Measurements from ENCODE around the gene DDX23. TPM values are rescaled to one million over a fixed set of nuclear protein-coding genes. Genes with fewer than 3 reads are reported as not detected.

DDX23 gene
- total RNA-seq, 1 experiment from 2014 or later: 98.1 TPM

DNA sequence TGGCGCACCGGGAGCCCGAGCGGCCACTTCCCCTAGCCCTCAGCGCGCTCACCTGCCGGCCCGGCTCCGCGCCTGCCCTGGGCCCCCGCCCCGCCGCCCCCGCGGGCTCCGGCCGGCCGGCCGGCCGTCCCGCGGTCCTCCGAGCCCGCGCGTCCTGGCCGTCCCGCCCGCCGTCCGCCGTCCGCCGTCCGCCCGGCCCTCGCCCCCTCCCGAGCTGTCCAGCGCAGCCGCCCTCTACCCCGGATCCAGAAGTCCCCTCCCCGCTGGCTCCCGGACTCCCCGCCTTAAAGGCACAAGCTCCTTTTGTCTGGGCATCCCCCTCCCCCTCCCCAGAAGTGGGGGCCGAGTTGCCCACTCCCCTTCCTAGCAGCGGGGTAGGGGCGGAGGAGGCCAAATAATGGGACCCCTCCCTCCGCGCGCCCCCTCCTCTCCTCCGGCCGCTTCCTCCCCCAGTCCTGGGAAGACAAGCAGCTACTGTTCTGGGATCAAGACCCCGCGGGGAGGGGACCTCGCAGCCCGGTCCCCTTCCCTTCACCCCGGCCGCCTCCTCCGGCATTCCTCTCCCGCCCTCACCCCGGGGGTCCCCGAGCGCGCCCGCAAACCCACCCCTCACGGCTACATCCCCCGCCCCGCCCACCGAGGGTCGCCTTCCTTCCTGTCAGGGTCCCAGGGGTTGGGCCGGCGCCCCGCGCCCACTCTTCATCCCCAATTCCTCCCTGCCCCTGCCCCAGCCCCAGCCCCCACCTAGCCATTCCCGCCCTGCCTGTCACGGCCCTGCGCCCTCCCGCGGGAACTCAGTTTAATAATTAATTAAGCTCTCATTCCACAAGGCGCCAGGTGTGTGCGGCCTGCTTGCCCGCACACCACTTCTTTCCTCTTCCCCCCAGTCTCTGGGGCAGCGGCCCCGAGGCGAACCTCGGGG lies 62.8 kb downstream of the DDX23 start, which contains the start of gene ADCY6:
ADCY6 (minus strand) TSS at position 236 of the 922 bp plus-strand sequence. CDS start 5,655 bp downstream, outside the sequence.
- peak; percentile 86 for DNase-seq
- H3K27ac ChIP-seq (ENCODE audit: insufficient read length, low read depth, low read length): no peak within 1 kb of the TSS

More for the DNA sequence above, 62.8 kb downstream of the DDX23 start, which contains the start of gene ADCY6:
- Histone ChIP-seq H4K20me1 (ENCODE audit: control insufficient read depth, insufficient read depth, insufficient read length) (no peaks in the 10 kb centered on the region), H2BK12ac (ENCODE audit: insufficient read length, low read depth, low read length) (no peak within 1 kb of the TSS), H4K5ac (ENCODE audit: insufficient read length, low read depth, low read length) (no peak within 1 kb of the TSS), H4K91ac (ENCODE audit: insufficient read length, low read depth, low read length) (no peak within 1 kb of the TSS), H2BK120ac (ENCODE audit: low read depth, low read length, poor library complexity, severe bottlenecking) (no peak within 1 kb of the TSS), H2BK15ac (ENCODE audit: low read depth, low read length) (no peak within 1 kb of the TSS), H3K4me1 (ENCODE audit: insufficient read depth, low read length) (no peaks in the 10 kb centered on the region), H3K79me1 (ENCODE audit: insufficient read depth, low read depth, low read length, poor library complexity, severe bottlenecking) (no peaks in the 10 kb centered on the region), H4K8ac (replicated peaks; ENCODE audit: insufficient read length, low read depth, low read length) (no peak within 1 kb of the TSS), H3K79me2 (ENCODE audit: insufficient read depth, low read length) (no peaks in the 10 kb centered on the region), H2AFZ (ENCODE audit: low read length) (no peak within 1 kb of the TSS), H3K14ac (ENCODE audit: insufficient read depth, low read length) (peak within 1 kb of the TSS; percentile 18; the same call in 1 of the 2 replicates), H3K9me3 (ENCODE audit: control insufficient read depth, low read depth, low read length) (no peaks in the 10 kb centered on the region), H3K9ac (ENCODE audit: extremely low read depth, insufficient read length, low read length) (no peak within 1 kb of the TSS), H3K18ac (ENCODE audit: insufficient read length, low read depth, low read length) (no peak within 1 kb of the TSS), H3T11ph (ENCODE audit: low read length) (no peak within 1 kb of the TSS), H2BK5ac (ENCODE audit: insufficient read length, low read length) (no peak within 1 kb of the TSS), H3K4ac (ENCODE audit: low read depth, low read length) (no peak within 1 kb of the TSS), H3K27me3 (ENCODE audit: insufficient read depth, low read length) (no peaks in the 10 kb centered on the region; the same call in 1 of the 2 replicates), H3K23ac (ENCODE audit: insufficient read length, low read depth, low read length) (no peak within 1 kb of the TSS), H3K56ac (ENCODE audit: insufficient read length, low read depth, low read length) (no peak within 1 kb of the TSS), H2BK20ac (ENCODE audit: low read depth, low read length, poor library complexity, severe bottlenecking) (no peak within 1 kb of the TSS), H3K23me2 (ENCODE audit: insufficient read length, low read depth, low read length, poor library complexity, severe bottlenecking) (peaks cover 6% of the 10 kb centered on the region), H2AK5ac (ENCODE audit: insufficient read length, low read length) (no peak within 1 kb of the TSS), H3K4me2 (ENCODE audit: insufficient read depth, insufficient read length, low read length) (peak within 1 kb of the TSS; percentile 49)
- Mint-ChIP-seq H3K36me3 (ENCODE audit: insufficient read depth in 1 of 3, low read depth in 3 of 3) (no peaks in the 10 kb centered on the region), H3K4me3 (peak within 1 kb of the TSS; percentile 90 to 97), H3K9me3 (no peaks in the 10 kb centered on the region), H3K27ac (peak within 1 kb of the TSS; percentile 44 to 80 (median 61); a peak in 6 of 7 replicates), H3K4me1 (peaks cover 25 to 36% of the 10 kb centered on the region in 2 experiments), H3K27me3 (ENCODE audit: low read depth) (peaks cover 7% of the 10 kb centered on the region)
- no CpG with 5 or more reads among the region's 86 CpGs for WGBS (ENCODE audit: extremely low coverage, insufficient read length, low lambda C conversion rate)
- TF ChIP-seq, protein P1, sequence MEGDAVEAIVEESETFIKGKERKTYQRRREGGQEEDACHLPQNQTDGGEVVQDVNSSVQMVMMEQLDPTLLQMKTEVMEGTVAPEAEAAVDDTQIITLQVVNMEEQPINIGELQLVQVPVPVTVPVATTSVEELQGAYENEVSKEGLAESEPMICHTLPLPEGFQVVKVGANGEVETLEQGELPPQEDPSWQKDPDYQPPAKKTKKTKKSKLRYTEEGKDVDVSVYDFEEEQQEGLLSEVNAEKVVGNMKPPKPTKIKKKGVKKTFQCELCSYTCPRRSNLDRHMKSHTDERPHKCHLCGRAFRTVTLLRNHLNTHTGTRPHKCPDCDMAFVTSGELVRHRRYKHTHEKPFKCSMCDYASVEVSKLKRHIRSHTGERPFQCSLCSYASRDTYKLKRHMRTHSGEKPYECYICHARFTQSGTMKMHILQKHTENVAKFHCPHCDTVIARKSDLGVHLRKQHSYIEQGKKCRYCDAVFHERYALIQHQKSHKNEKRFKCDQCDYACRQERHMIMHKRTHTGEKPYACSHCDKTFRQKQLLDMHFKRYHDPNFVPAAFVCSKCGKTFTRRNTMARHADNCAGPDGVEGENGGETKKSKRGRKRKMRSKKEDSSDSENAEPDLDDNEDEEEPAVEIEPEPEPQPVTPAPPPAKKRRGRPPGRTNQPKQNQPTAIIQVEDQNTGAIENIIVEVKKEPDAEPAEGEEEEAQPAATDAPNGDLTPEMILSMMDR (conservative IDR thresholded peaks at IDR 0.05): no peak

Measured in H9 (cell line).